Colonic mucosa (tissue), 4 donors: ENCODE measurements around the gene BCORL1. TPM values are rescaled to one million over a fixed set of nuclear protein-coding genes. Genes with fewer than 3 reads are reported as not detected.
A peak's percentile ranks its signal among the peaks of the same experiment; 100 is the strongest.

Experiments
- DNase-seq: peaks from one replicate; pipeline ENCODE4 v3.0.0-alpha.2; 2020
- H3K27ac ChIP-seq: fragments of 200-600 bp; one replicate; pipeline ENCODE4 v1.8.0; 2021
- H3K27me3 ChIP-seq: fragments of 200-600 bp; one replicate; pipeline ENCODE4 v1.8.0; 2021
- H3K36me3 ChIP-seq: fragments of 200-600 bp; one replicate; pipeline ENCODE4 v1.8.0; 2021
- H3K4me1 ChIP-seq: fragments of 200-600 bp; one replicate; pipeline ENCODE4 v1.8.0; 2021; ENCODE audit warnings: mild to moderate bottlenecking
- H3K4me3 ChIP-seq: fragments of 200-600 bp; one replicate; pipeline ENCODE4 v1.8.0; 2021
- H3K9ac ChIP-seq, 2 donors: one replicate each; pipeline ENCODE4 v1.7.0; 2013; ENCODE audit warnings: control low read depth in 2 of 2, low read depth in 2 of 2, low read length in 2 of 2
- H3K9me3 ChIP-seq: fragments of 200-600 bp; one replicate; pipeline ENCODE4 v1.8.0; 2021
- CTCF ChIP-seq: fragments of 200-600 bp; IDR thresholded peaks from one replicate; pipeline ENCODE4 v1.8.0; 2022; ENCODE audit warnings: antibody characterized with exemption, mild to moderate bottlenecking
- intact Hi-C: fragments of 100-400 bp; cut with DNase I; formaldehyde crosslinking; loops from one replicate; pipeline ENCODE4 v1.14.1; 2022
- total RNA-seq, 2 donors: library from RNA; stranded (reverse); fragmentation: NEBNext Ultra II Directional in 1 of 2; extraction: Animal tissue kit (Norgen Biotek cat#: 25700) in 1 of 2; gene quantifications; one replicate each; pipeline ENCODE4 v1.2.1, GENCODE V29; 2021
- donor health status: healthy.
- donor health status: DM: no; HTN: no; CAD: no.
- donor health status: DM: no; HTN: no; CAD: no.

Gene BCORL1
- total RNA-seq, 2 donors from 2014 or later, result 8.3 to 14.4 TPM

- Histone ChIP-seq H3K36me3 (no peaks in the 10 kb centered on the region), H3K27ac (no peak overlapping the region), H3K4me3 (no peak overlapping the region), H3K9me3 (no peaks in the 10 kb centered on the region), H3K9ac (no peak overlapping the region), H3K27me3 (no peaks in the 10 kb centered on the region), H3K4me1 (no peaks in the 10 kb centered on the region)
- no peak for TF ChIP-seq CTCF
- intact Hi-C loops, result no loop called here
- DNase-seq, result no peak
Observed at GRCh38 chrX:129963729-129964128, 18.7 kb upstream of the BCORL1 start.

GRCh38 chrX:129965166-129965565, 17.3 kb upstream of the BCORL1 start:
- DNase-seq, result no peak
- H3K9ac ChIP-seq, result no peak overlapping the region
- intact Hi-C loops, result no loop called here
- no peak for TF ChIP-seq CTCF
- H3K36me3 ChIP-seq, result no peaks in the 10 kb centered on the region
- no peaks in the 10 kb centered on the region for H3K9me3 ChIP-seq
- H3K27me3 ChIP-seq, result no peaks in the 10 kb centered on the region
- H3K4me1 ChIP-seq, result no peaks in the 10 kb centered on the region
- H3K4me3 ChIP-seq, result no peak overlapping the region
- H3K27ac ChIP-seq, result no peak overlapping the region

- no peak for DNase-seq
- Histone ChIP-seq H3K9ac (no peak overlapping the region), H3K9me3 (no peaks in the 10 kb centered on the region), H3K27me3 (no peaks in the 10 kb centered on the region), H3K4me3 (no peak overlapping the region), H3K4me1 (no peaks in the 10 kb centered on the region), H3K27ac (no peak overlapping the region), H3K36me3 (no peaks in the 10 kb centered on the region)
- TF ChIP-seq CTCF, result no peak
- intact Hi-C loops, result no loop called here
Observed at GRCh38 chrX:129968968-129969367, 13.5 kb upstream of the BCORL1 start.

GRCh38 chrX:129976441-129976840, 6.0 kb upstream of the BCORL1 start:
- H3K9me3 ChIP-seq, result no peaks in the 10 kb centered on the region
- no peak for DNase-seq
- intact Hi-C loops, result no loop called here
- H3K4me3 ChIP-seq, result no peak overlapping the region
- H3K27ac ChIP-seq, result no peak overlapping the region
- H3K9ac ChIP-seq, result no peak overlapping the region
- no peaks in the 10 kb centered on the region for H3K36me3 ChIP-seq
- no peaks in the 10 kb centered on the region for H3K4me1 ChIP-seq
- no peaks in the 10 kb centered on the region for H3K27me3 ChIP-seq
- TF ChIP-seq CTCF, result no peak

- Histone ChIP-seq H3K27me3 (no peaks in the 10 kb centered on the region), H3K9ac (no peak overlapping the region), H3K27ac (no peak overlapping the region), H3K4me1 (no peaks in the 10 kb centered on the region), H3K9me3 (no peaks in the 10 kb centered on the region), H3K36me3 (no peaks in the 10 kb centered on the region), H3K4me3 (no peak overlapping the region)
- TF ChIP-seq CTCF, result no peak
- intact Hi-C loops, result no loop called here
- peak; percentile 20 for DNase-seq
Observed at GRCh38 chrX:129979207-129979920, 3.1 kb upstream of the BCORL1 start.
